ENCODE data around the gene ARHGAP31.
"Not testable (repeated sequence)": the region's sequence is repeated elsewhere in the genome, so short reads cannot be mapped to it uniquely, and the experiment has no call there.

ARHGAP31 gene

GRCh38 chr3:119293871-119294695 is at the start of gene ARHGAP31:
TSS of gene ARHGAP31 (plus strand) at chr3:119294383. CDS start at chr3:119294905, 522 bp downstream.
- Histone ChIP-seq H3K4me1 (ENCODE audit: control insufficient read depth, insufficient read depth, low read length) (peaks cover 11% of the 10 kb centered on the region), H3K4me3 (ENCODE audit: low read length) (peak within 1 kb of the TSS; percentile 82), H3K9me3 (ENCODE audit: control insufficient read depth, low read length) (no peaks in the 10 kb centered on the region)

GRCh38 chr3:119245778-119246177 is 48.4 kb upstream of the ARHGAP31 start:
- Histone ChIP-seq H3K9ac (ENCODE audit: low read length) (no peak overlapping the region), H3K4me3 (ENCODE audit: low read length) (no peak overlapping the region), H3K4me1 (ENCODE audit: control insufficient read depth, insufficient read depth, low read length) (peaks cover 18% of the 10 kb centered on the region), H3K9me3 (ENCODE audit: control insufficient read depth, low read length) (no peaks in the 10 kb centered on the region), H3K36me3 (ENCODE audit: control insufficient read depth, insufficient read depth, low read length) (no peaks in the 10 kb centered on the region), H3K27me3 (ENCODE audit: control insufficient read depth, insufficient read depth, low read length) (no peaks in the 10 kb centered on the region)

More at GRCh38 chr3:119293871-119294695, at the start of gene ARHGAP31:
- no peaks in the 10 kb centered on the region for H3K36me3 ChIP-seq (ENCODE audit: control insufficient read depth, insufficient read depth, low read length)
- peaks cover 18% of the 10 kb centered on the region for H3K27me3 ChIP-seq (ENCODE audit: control insufficient read depth, insufficient read depth, low read length)
- H3K9ac ChIP-seq (ENCODE audit: low read length), result peak within 1 kb of the TSS; percentile 76

- Histone ChIP-seq H3K9ac (ENCODE audit: low read length) (no peak overlapping the region), H3K36me3 (ENCODE audit: control insufficient read depth, insufficient read depth, low read length) (no peaks in the 10 kb centered on the region), H3K4me1 (ENCODE audit: control insufficient read depth, insufficient read depth, low read length) (peaks cover 21% of the 10 kb centered on the region), H3K9me3 (ENCODE audit: control insufficient read depth, low read length) (no peaks in the 10 kb centered on the region), H3K4me3 (ENCODE audit: low read length) (no peak overlapping the region), H3K27me3 (ENCODE audit: control insufficient read depth, insufficient read depth, low read length) (no peaks in the 10 kb centered on the region)
Observed at GRCh38 chr3:119255214-119255613, 39.0 kb upstream of the ARHGAP31 start.

GRCh38 chr3:119257111-119257510 is 37.1 kb upstream of the ARHGAP31 start:
- peaks cover 21% of the 10 kb centered on the region for H3K4me1 ChIP-seq (ENCODE audit: control insufficient read depth, insufficient read depth, low read length)
- H3K27me3 ChIP-seq (ENCODE audit: control insufficient read depth, insufficient read depth, low read length), result no peaks in the 10 kb centered on the region
- H3K9me3 ChIP-seq (ENCODE audit: control insufficient read depth, low read length), result no peaks in the 10 kb centered on the region
- no peak overlapping the region for H3K4me3 ChIP-seq (ENCODE audit: low read length)
- peak overlapping the region; percentile 19 for H3K9ac ChIP-seq (ENCODE audit: low read length)
- no peaks in the 10 kb centered on the region for H3K36me3 ChIP-seq (ENCODE audit: control insufficient read depth, insufficient read depth, low read length)

GRCh38 chr3:119257654-119258410 is 36.4 kb upstream of the ARHGAP31 start:
- H3K9ac ChIP-seq (ENCODE audit: low read length), result peak overlapping the region; percentile 34
- H3K36me3 ChIP-seq (ENCODE audit: control insufficient read depth, insufficient read depth, low read length), result no peaks in the 10 kb centered on the region
- no peaks in the 10 kb centered on the region for H3K27me3 ChIP-seq (ENCODE audit: control insufficient read depth, insufficient read depth, low read length)
- no peaks in the 10 kb centered on the region for H3K9me3 ChIP-seq (ENCODE audit: control insufficient read depth, low read length)
- H3K4me3 ChIP-seq (ENCODE audit: low read length), result no peak overlapping the region
- peaks cover 21% of the 10 kb centered on the region for H3K4me1 ChIP-seq (ENCODE audit: control insufficient read depth, insufficient read depth, low read length)

GRCh38 chr3:119258915-119259314 is 35.3 kb upstream of the ARHGAP31 start:
- no peaks in the 10 kb centered on the region for H3K27me3 ChIP-seq (ENCODE audit: control insufficient read depth, insufficient read depth, low read length)
- no peaks in the 10 kb centered on the region for H3K9me3 ChIP-seq (ENCODE audit: control insufficient read depth, low read length)
- H3K4me3 ChIP-seq (ENCODE audit: low read length), result no peak overlapping the region
- no peak overlapping the region for H3K9ac ChIP-seq (ENCODE audit: low read length)
- peaks cover 21% of the 10 kb centered on the region for H3K4me1 ChIP-seq (ENCODE audit: control insufficient read depth, insufficient read depth, low read length)
- H3K36me3 ChIP-seq (ENCODE audit: control insufficient read depth, insufficient read depth, low read length), result no peaks in the 10 kb centered on the region

- H3K9ac ChIP-seq (ENCODE audit: low read length), result no peak overlapping the region
- H3K4me3 ChIP-seq (ENCODE audit: low read length), result no peak overlapping the region
- no peaks in the 10 kb centered on the region for H3K36me3 ChIP-seq (ENCODE audit: control insufficient read depth, insufficient read depth, low read length)
- H3K9me3 ChIP-seq (ENCODE audit: control insufficient read depth, low read length), result no peaks in the 10 kb centered on the region
- no peaks in the 10 kb centered on the region for H3K27me3 ChIP-seq (ENCODE audit: control insufficient read depth, insufficient read depth, low read length)
- H3K4me1 ChIP-seq (ENCODE audit: control insufficient read depth, insufficient read depth, low read length), result peaks cover 21% of the 10 kb centered on the region
Observed at GRCh38 chr3:119259821-119260220, 34.4 kb upstream of the ARHGAP31 start.

GRCh38 chr3:119261055-119261454 is 33.1 kb upstream of the ARHGAP31 start:
- Histone ChIP-seq H3K27me3 (ENCODE audit: control insufficient read depth, insufficient read depth, low read length) (no peaks in the 10 kb centered on the region), H3K4me3 (ENCODE audit: low read length) (no peak overlapping the region), H3K9me3 (ENCODE audit: control insufficient read depth, low read length) (no peaks in the 10 kb centered on the region), H3K36me3 (ENCODE audit: control insufficient read depth, insufficient read depth, low read length) (no peaks in the 10 kb centered on the region), H3K4me1 (ENCODE audit: control insufficient read depth, insufficient read depth, low read length) (peaks cover 21% of the 10 kb centered on the region), H3K9ac (ENCODE audit: low read length) (no peak overlapping the region)

- not testable (repeated sequence) for H3K9ac ChIP-seq (ENCODE audit: low read length); H3K4me3 ChIP-seq (ENCODE audit: low read length); H3K27me3 ChIP-seq (ENCODE audit: control insufficient read depth, insufficient read depth, low read length); H3K9me3 ChIP-seq (ENCODE audit: control insufficient read depth, low read length); H3K36me3 ChIP-seq (ENCODE audit: control insufficient read depth, insufficient read depth, low read length); H3K4me1 ChIP-seq (ENCODE audit: control insufficient read depth, insufficient read depth, low read length)
Observed at GRCh38 chr3:119270212-119270611, 24.0 kb upstream of the ARHGAP31 start.

GRCh38 chr3:119276680-119277079 is 17.5 kb upstream of the ARHGAP31 start:
- Histone ChIP-seq H3K4me1 (ENCODE audit: control insufficient read depth, insufficient read depth, low read length) (no peaks in the 10 kb centered on the region), H3K9ac (ENCODE audit: low read length) (no peak overlapping the region), H3K27me3 (ENCODE audit: control insufficient read depth, insufficient read depth, low read length) (no peaks in the 10 kb centered on the region), H3K9me3 (ENCODE audit: control insufficient read depth, low read length) (no peaks in the 10 kb centered on the region), H3K36me3 (ENCODE audit: control insufficient read depth, insufficient read depth, low read length) (no peaks in the 10 kb centered on the region), H3K4me3 (ENCODE audit: low read length) (no peak overlapping the region)

- no peak overlapping the region for H3K4me3 ChIP-seq (ENCODE audit: low read length)
- H3K4me1 ChIP-seq (ENCODE audit: control insufficient read depth, insufficient read depth, low read length), result no peaks in the 10 kb centered on the region
- H3K36me3 ChIP-seq (ENCODE audit: control insufficient read depth, insufficient read depth, low read length), result no peaks in the 10 kb centered on the region
- H3K9me3 ChIP-seq (ENCODE audit: control insufficient read depth, low read length), result no peaks in the 10 kb centered on the region
- H3K9ac ChIP-seq (ENCODE audit: low read length), result no peak overlapping the region
- H3K27me3 ChIP-seq (ENCODE audit: control insufficient read depth, insufficient read depth, low read length), result no peaks in the 10 kb centered on the region
Observed at GRCh38 chr3:119279101-119279554, 15.1 kb upstream of the ARHGAP31 start.

GRCh38 chr3:119279584-119280243 is 14.5 kb upstream of the ARHGAP31 start:
- no peaks in the 10 kb centered on the region for H3K9me3 ChIP-seq (ENCODE audit: control insufficient read depth, low read length)
- H3K4me3 ChIP-seq (ENCODE audit: low read length), result no peak overlapping the region
- no peak overlapping the region for H3K9ac ChIP-seq (ENCODE audit: low read length)
- no peaks in the 10 kb centered on the region for H3K36me3 ChIP-seq (ENCODE audit: control insufficient read depth, insufficient read depth, low read length)
- H3K27me3 ChIP-seq (ENCODE audit: control insufficient read depth, insufficient read depth, low read length), result no peaks in the 10 kb centered on the region
- no peaks in the 10 kb centered on the region for H3K4me1 ChIP-seq (ENCODE audit: control insufficient read depth, insufficient read depth, low read length)
